Type B pancreatic cell (in vitro differentiated cells): ENCODE data around the gene ZNHIT3. TPM values are rescaled to one million over a fixed set of nuclear protein-coding genes. Genes with fewer than 3 reads are reported as not detected.
A peak's percentile ranks its signal among the peaks of the same experiment; 100 is the strongest.

ENCODE experiments used
- DNase-seq: peaks from one replicate; pipeline ENCODE4 v3.0.0; 2021; ENCODE audit warnings: mixed read lengths; ENCODE audit not compliant: unreplicated experiment; ENCODE audit errors: extremely low spot score
- H3K27ac Mint-ChIP-seq: 2 replicates; pipeline ENCODE4 v1.8.0; 2021; ENCODE audit warnings: mild to moderate bottlenecking, mixed read lengths
- H3K27me3 Mint-ChIP-seq: 2 replicates; pipeline ENCODE4 v1.8.0; 2021; ENCODE audit warnings: mixed read lengths
- H3K36me3 Mint-ChIP-seq: 2 replicates; pipeline ENCODE4 v1.8.0; 2021; ENCODE audit warnings: mixed read lengths
- H3K4me1 Mint-ChIP-seq: one replicate; pipeline ENCODE4 v1.8.0; 2021; ENCODE audit warnings: mixed read lengths; ENCODE audit not compliant: unreplicated experiment
- H3K4me3 Mint-ChIP-seq: 2 replicates; pipeline ENCODE4 v1.8.0; 2021; ENCODE audit warnings: mild to moderate bottlenecking, mixed read lengths
- H3K9me3 Mint-ChIP-seq: 2 replicates; pipeline ENCODE4 v1.8.0; 2021; ENCODE audit warnings: mixed read lengths
- total RNA-seq: library from RNA; stranded (reverse); gene quantifications from 2 replicates; pipeline ENCODE4 v1.2.1, GENCODE V29; 2021; ENCODE audit warnings: low replicate concordance
- TF ChIP-seq, protein P1 (sequence below): fragments of 200-600 bp; sonication (generic); conservative IDR thresholded peaks from 2 replicates; pipeline ENCODE4 v1.5.0; 2021; ENCODE audit warnings: antibody characterized with exemption, mild to moderate bottlenecking

ZNHIT3 gene
- total RNA-seq, 1 donor from 2014 or later: 43.3 TPM

DNA sequence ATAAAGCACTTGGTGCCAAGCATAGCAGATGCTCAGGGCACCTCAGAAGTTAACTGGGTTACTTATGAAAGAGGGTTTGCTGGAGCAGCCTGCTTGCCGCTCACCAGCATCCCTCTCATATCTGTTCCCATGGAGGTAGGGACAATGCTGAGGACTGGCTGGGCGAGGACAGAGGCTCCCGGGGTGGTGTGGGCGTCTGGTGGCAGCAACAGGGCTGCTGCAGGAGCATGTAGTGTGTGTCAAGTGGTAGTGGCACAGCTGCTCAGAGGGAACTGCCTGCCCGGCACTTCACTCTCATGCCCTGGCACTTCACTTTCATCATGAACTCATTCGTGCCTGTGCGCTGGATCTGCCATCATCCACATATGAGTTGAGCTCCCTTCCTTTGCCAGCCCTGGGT is 26.9 kb upstream of the ZNHIT3 start:
- H3K4me3 Mint-ChIP-seq: no peak overlapping the region
- no peaks in the 10 kb centered on the region for H3K36me3 Mint-ChIP-seq
- H3K4me1 Mint-ChIP-seq: no peaks in the 10 kb centered on the region
- TF ChIP-seq, protein P1, sequence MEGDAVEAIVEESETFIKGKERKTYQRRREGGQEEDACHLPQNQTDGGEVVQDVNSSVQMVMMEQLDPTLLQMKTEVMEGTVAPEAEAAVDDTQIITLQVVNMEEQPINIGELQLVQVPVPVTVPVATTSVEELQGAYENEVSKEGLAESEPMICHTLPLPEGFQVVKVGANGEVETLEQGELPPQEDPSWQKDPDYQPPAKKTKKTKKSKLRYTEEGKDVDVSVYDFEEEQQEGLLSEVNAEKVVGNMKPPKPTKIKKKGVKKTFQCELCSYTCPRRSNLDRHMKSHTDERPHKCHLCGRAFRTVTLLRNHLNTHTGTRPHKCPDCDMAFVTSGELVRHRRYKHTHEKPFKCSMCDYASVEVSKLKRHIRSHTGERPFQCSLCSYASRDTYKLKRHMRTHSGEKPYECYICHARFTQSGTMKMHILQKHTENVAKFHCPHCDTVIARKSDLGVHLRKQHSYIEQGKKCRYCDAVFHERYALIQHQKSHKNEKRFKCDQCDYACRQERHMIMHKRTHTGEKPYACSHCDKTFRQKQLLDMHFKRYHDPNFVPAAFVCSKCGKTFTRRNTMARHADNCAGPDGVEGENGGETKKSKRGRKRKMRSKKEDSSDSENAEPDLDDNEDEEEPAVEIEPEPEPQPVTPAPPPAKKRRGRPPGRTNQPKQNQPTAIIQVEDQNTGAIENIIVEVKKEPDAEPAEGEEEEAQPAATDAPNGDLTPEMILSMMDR: no peak
- no peaks in the 10 kb centered on the region for H3K9me3 Mint-ChIP-seq
- H3K27me3 Mint-ChIP-seq: peaks cover 43% of the 10 kb centered on the region
- H3K27ac Mint-ChIP-seq: no peak overlapping the region
- DNase-seq: no peak

DNA sequence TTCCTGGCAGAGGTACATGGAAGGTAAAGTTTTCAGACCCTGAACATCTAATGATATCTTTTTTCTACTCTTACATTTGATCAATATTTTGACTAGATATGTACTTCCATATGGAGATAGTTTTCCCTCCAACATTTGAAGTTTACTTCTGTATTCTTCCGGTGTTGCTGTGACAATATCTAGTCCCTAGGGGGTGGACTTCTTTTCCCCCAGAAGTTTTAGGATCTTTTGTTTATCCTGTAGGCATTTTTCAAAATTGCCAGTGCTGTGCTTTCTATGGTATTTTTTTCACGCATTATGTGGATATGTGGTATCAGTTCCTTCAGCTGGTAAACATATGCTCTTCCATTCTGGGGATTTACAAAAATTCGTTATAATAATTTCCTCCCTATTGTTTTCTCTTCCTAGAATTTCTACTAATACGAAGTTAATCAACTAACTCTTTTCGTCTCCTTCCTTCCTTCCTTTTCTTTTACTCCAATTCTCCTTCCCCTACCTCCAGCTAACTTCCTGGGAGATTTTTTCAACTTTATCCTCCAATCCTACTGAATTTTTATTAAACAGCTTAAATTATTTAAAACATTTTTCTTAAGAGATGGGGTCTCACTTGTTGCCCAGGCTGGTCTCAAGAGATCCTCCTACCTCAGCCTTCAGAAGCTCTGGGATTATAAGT is 26.1 kb upstream of the ZNHIT3 start:
- TF ChIP-seq, protein P1: no peak
- Mint-ChIP-seq H3K36me3 (no peaks in the 10 kb centered on the region), H3K4me1 (no peaks in the 10 kb centered on the region), H3K9me3 (no peaks in the 10 kb centered on the region), H3K4me3 (no peak overlapping the region), H3K27me3 (peaks cover 49% of the 10 kb centered on the region), H3K27ac (no peak overlapping the region)
- DNase-seq: no peak

DNA sequence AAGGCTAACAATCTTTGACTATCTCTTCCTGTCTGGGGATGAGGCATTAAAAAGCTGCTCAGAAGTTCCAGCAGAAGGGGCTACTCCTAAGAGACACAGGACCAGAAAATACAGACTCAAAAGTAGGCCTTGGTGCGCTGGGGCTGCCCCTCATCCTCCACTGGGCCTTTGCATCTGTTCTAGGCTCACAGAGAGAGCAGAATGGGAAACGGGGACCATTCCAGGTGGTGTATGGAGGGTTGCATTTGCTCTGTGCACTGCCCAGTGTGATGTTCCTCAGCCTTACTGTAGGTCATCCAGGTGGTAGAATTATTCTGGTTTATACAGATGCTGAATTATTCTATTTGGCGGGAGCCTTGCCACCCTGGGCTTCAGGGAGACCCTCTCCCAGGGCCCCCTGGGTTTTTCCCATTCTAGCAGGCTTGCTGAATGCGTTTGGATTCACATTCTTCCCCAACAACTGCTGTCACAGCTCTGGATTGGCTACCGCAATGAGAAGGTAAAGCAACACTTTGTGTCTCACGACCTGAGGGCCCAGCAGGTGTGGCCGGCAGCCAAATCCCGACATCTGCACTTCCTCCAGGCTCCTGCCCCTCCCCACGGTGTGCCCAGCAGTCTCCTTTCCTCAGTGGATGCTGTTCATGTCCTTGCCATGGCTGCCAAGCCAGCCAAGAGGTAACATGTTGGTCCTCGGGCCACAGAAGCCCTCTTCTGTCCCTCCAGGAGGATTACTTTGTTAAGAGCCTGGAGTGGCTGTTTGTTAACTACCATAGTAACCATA is 25.0 kb upstream of the ZNHIT3 start:
- peaks cover 57% of the 10 kb centered on the region for H3K27me3 Mint-ChIP-seq
- no peaks in the 10 kb centered on the region for H3K4me1 Mint-ChIP-seq
- H3K9me3 Mint-ChIP-seq: no peaks in the 10 kb centered on the region
- TF ChIP-seq, protein P1: no peak
- no peaks in the 10 kb centered on the region for H3K36me3 Mint-ChIP-seq
- no peak overlapping the region for H3K4me3 Mint-ChIP-seq
- no peak overlapping the region for H3K27ac Mint-ChIP-seq
- no peak for DNase-seq

DNA sequence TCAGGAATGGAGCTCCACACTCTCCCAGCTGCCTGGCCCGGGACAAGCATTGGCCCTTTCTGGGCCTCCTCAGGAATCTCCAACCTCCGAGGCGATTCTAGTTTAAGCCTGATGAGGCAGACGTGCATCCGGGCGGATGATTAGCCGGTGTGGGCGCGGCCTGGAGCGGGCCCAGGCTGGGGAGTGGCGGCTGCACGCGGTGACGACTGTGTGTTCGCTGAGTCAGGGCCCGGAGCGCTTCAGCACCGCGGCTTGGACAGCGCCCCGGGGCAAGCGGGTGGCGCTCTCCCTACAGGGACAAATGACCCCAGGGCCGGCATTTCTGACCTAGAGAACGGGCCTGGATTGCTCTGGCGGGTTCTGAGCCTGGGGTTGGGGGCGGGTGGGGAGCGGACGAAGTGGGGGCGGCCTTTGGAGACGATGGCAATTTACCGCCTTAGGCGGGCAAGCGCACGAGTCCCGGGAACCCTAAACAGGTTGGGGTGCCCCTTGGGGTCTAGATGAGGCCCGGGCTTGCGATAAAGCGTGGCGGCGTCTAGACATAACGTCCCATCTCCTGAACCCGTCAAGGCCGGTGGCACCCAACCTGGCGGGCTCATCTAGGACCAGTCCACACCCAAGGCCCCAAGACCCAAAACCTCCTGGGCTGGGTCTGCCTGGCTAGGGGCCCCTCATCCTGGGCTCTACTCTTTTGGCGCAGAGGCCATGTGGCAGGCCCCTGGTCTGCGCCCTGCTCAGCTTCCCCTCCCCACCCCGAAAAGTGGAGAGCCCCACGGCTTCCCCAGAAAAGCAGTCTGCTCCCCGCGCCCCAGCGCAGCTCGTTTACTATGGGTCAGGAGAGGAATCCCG is 22.3 kb upstream of the ZNHIT3 start:
- no peak overlapping the region for H3K27ac Mint-ChIP-seq
- H3K27me3 Mint-ChIP-seq: peaks cover 80% of the 10 kb centered on the region
- no peak overlapping the region for H3K4me3 Mint-ChIP-seq
- H3K36me3 Mint-ChIP-seq: no peaks in the 10 kb centered on the region
- peak; percentile 86 for DNase-seq
- H3K9me3 Mint-ChIP-seq: no peaks in the 10 kb centered on the region
- TF ChIP-seq, protein P1: no peak
- H3K4me1 Mint-ChIP-seq: no peaks in the 10 kb centered on the region

DNA sequence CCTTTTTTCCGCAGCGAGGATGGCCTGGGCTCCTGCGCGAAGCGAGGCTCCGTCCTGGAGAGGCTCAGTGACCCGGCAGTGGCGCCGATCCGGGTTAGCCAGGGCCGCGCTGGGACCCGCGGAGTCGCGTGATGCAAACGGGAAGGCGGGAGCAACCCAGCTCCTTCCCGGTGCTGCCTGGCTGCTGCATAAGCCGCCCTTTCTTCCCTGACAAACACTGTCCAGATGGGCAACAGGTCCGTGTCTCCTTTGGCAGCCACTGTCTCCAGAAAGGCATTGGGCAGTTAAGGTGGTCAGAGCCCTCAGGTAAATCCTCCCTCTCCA is 21.8 kb upstream of the ZNHIT3 start:
- no peak for DNase-seq
- Mint-ChIP-seq H3K36me3 (no peaks in the 10 kb centered on the region), H3K4me3 (no peak overlapping the region), H3K27ac (no peak overlapping the region), H3K4me1 (no peaks in the 10 kb centered on the region), H3K9me3 (no peaks in the 10 kb centered on the region), H3K27me3 (peaks cover 80% of the 10 kb centered on the region)
- TF ChIP-seq, protein P1: no peak
